SK-N-MC (cell line): ENCODE results near the gene C3orf18.

Experiments used
- EZH2 ChIP-seq: fragments of 200-600 bp; sonication (generic); IDR thresholded peaks from one replicate; pipeline ENCODE4 v1.6.1; 2017; ENCODE audit warnings: antibody characterized with exemption
- POLR2AphosphoS5 ChIP-seq: IDR thresholded peaks from 2 replicates; pipeline ENCODE4 v1.6.1; 2012; ENCODE audit warnings: mild to moderate bottlenecking, low read depth, low read length, borderline replicate concordance

DNA sequence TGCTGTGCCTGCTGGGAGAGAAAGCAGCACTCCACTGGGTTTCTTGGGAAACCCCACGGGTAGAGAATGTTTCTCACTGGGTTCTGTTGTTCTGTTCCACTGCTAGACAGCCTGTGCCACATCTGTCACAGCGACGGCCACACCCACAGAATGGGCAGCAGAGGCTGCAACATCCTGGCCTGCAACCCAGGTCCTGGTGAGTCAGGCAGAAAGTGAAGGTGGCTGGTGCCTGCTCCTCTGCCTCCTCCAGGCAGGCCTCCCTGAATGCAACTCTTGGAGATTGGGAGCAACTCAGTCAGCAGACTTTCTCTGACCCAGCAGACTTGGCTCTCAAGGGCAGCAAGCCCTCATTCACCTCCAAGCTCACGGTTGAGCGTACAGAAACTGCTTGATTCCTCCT lies 13.0 kb downstream of the C3orf18 start:
- TF ChIP-seq EZH2 (no peak), POLR2AphosphoS5 (no peak)
